Neural progenitor cell (in vitro differentiated cells): Measurements from ENCODE around the gene RRP7A. TPM values are rescaled to one million over a fixed set of nuclear protein-coding genes. Genes with fewer than 3 reads are reported as not detected.
"Not testable (repeated sequence)": the region's sequence is repeated elsewhere in the genome, so short reads cannot be mapped to it uniquely, and the experiment has no call there.

Source experiments
- DNase-seq: peaks from one replicate; pipeline ENCODE4 v3.0.0-alpha.2; 2016; ENCODE audit warnings: low spot score
- H2AFZ ChIP-seq: fragments of 200-600 bp; sonication (generic); replicated peaks from 2 replicates; pipeline ENCODE4 v1.6.1; 2016; ENCODE audit warnings: antibody characterized with exemption
- H3F3A ChIP-seq: fragments of 200-600 bp; sonication (generic); 2 replicates; pipeline ENCODE4 v1.6.1; 2016; ENCODE audit warnings: antibody characterized with exemption, low read depth
- H3K27ac ChIP-seq: fragments of 200-600 bp; sonication (generic); 2 replicates; pipeline ENCODE4 v1.5.1; 2016; ENCODE audit warnings: mild to moderate bottlenecking
- H3K27me3 ChIP-seq: fragments of 200-600 bp; sonication (generic); 2 replicates; pipeline ENCODE4 v1.6.1; 2016; ENCODE audit warnings: mild to moderate bottlenecking, moderate library complexity
- H3K36me3 ChIP-seq: fragments of 200-600 bp; sonication (generic); 2 replicates; pipeline ENCODE4 v1.5.1; 2016
- H3K4me1 ChIP-seq: fragments of 200-600 bp; sonication (generic); 2 replicates; pipeline ENCODE4 v1.6.1; 2016; ENCODE audit warnings: mixed run types
- H3K4me2 ChIP-seq: fragments of 200-600 bp; sonication (generic); 2 replicates; pipeline ENCODE4 v1.6.1; 2016
- H3K4me3 ChIP-seq: fragments of 200-600 bp; sonication (generic); 2 replicates; pipeline ENCODE4 v1.5.1; 2016
- H3K79me2 ChIP-seq: fragments of 200-600 bp; sonication (generic); 2 replicates; pipeline ENCODE4 v1.6.1; 2016; ENCODE audit warnings: low read depth
- H3K9ac ChIP-seq: fragments of 200-600 bp; sonication (generic); 2 replicates; pipeline ENCODE4 v1.6.1; 2016
- H3K9me3 ChIP-seq: fragments of 200-600 bp; sonication (generic); 2 replicates; pipeline ENCODE4 v1.5.1; 2016; ENCODE audit warnings: low read depth
- H4K20me1 ChIP-seq: fragments of 200-600 bp; sonication (generic); 2 replicates; pipeline ENCODE4 v1.6.1; 2016; ENCODE audit warnings: low read depth
- H3K27ac Mint-ChIP-seq: 3 replicates; pipeline ENCODE4 v1.8.0; 2021; ENCODE audit warnings: mixed read lengths
- H3K27me3 Mint-ChIP-seq: 2 replicates; pipeline ENCODE4 v1.8.0; 2022; ENCODE audit warnings: low read depth, mild to moderate bottlenecking, inconsistent platforms, moderate library complexity, mixed read lengths; ENCODE audit not compliant: insufficient read depth
- H3K36me3 Mint-ChIP-seq: 3 replicates; pipeline ENCODE4 v1.8.0; 2021; ENCODE audit warnings: mixed read lengths
- H3K4me1 Mint-ChIP-seq: 3 replicates; pipeline ENCODE4 v1.8.0; 2021; ENCODE audit warnings: mixed read lengths
- H3K4me3 Mint-ChIP-seq: 3 replicates; pipeline ENCODE4 v1.8.0; 2021; ENCODE audit warnings: mild to moderate bottlenecking, moderate library complexity, mixed read lengths
- H3K9me3 Mint-ChIP-seq: 3 replicates; pipeline ENCODE4 v1.8.0; 2020; ENCODE audit warnings: mixed read lengths
- CTCF ChIP-seq: fragments of 200-600 bp; sonication (generic); IDR thresholded peaks from 2 replicates; pipeline ENCODE4 v1.5.1; 2017; ENCODE audit warnings: antibody characterized with exemption, mild to moderate bottlenecking
- EZH2 ChIP-seq: fragments of 200-600 bp; sonication (generic); IDR thresholded peaks from 2 replicates; pipeline ENCODE4 v1.6.1; 2017; ENCODE audit warnings: antibody characterized with exemption, mild to moderate bottlenecking, moderate library complexity
- EZH2phosphoT487 ChIP-seq: fragments of 200-600 bp; sonication (generic); IDR thresholded peaks from 2 replicates; pipeline ENCODE4 v1.6.1; 2017; ENCODE audit warnings: antibody characterized with exemption
- total RNA-seq: library from RNA; depleted of rRNA; stranded (reverse); fragments of >200 nt; gene quantifications from 2 replicates; pipeline ENCODE4 v1.2.3, GENCODE V29; 2015; ENCODE audit warnings: low replicate concordance

Gene RRP7A
- total RNA-seq, 1 donor from 2014 or later, result 15.2 TPM

GRCh38 chr22:42511401-42511891 is 8.2 kb downstream of the RRP7A start:
- no peak overlapping the region for H3K27ac ChIP-seq
- DNase-seq, result no peak
- H3K4me1 ChIP-seq, result no peaks in the 10 kb centered on the region
- Mint-ChIP-seq H3K27ac (no peak overlapping the region), H3K4me3 (no peak overlapping the region), H3K36me3 (peaks cover 4% of the 10 kb centered on the region), H3K9me3 (no peaks in the 10 kb centered on the region), H3K27me3 (peaks cover 9% of the 10 kb centered on the region), H3K4me1 (peaks cover 6% of the 10 kb centered on the region)
- H3K4me3 ChIP-seq, result no peak overlapping the region
- H3K27me3 ChIP-seq, result no peaks in the 10 kb centered on the region
- no peak overlapping the region for H2AFZ ChIP-seq
- H3K4me2 ChIP-seq, result no peak overlapping the region
- no peaks in the 10 kb centered on the region for H3K36me3 ChIP-seq
- no peaks in the 10 kb centered on the region for H3K79me2 ChIP-seq
- peaks cover 5% of the 10 kb centered on the region for H4K20me1 ChIP-seq
- H3K9ac ChIP-seq, result no peak overlapping the region
- TF ChIP-seq CTCF, result no peak
- no peak for TF ChIP-seq EZH2
- TF ChIP-seq EZH2phosphoT487, result no peak
- no peaks in the 10 kb centered on the region for H3K9me3 ChIP-seq
- H3F3A ChIP-seq, result peaks cover 23% of the 10 kb centered on the region

- Mint-ChIP-seq H3K4me3 (no peak overlapping the region), H3K36me3 (peaks cover 4% of the 10 kb centered on the region), H3K27ac (no peak overlapping the region), H3K27me3 (peaks cover 9% of the 10 kb centered on the region), H3K9me3 (no peaks in the 10 kb centered on the region), H3K4me1 (peaks cover 8% of the 10 kb centered on the region)
- Histone ChIP-seq H4K20me1 (peaks cover 5% of the 10 kb centered on the region), H3K4me1 (no peaks in the 10 kb centered on the region), H3K79me2 (no peaks in the 10 kb centered on the region), H3K27ac (peak overlapping the region; percentile 51), H3K9ac (no peak overlapping the region), H2AFZ (no peak overlapping the region), H3K36me3 (no peaks in the 10 kb centered on the region), H3K9me3 (no peaks in the 10 kb centered on the region), H3K4me3 (no peak overlapping the region), H3K4me2 (no peak overlapping the region), H3K27me3 (no peaks in the 10 kb centered on the region), H3F3A (peaks cover 23% of the 10 kb centered on the region)
- TF ChIP-seq EZH2phosphoT487, result no peak
- no peak for TF ChIP-seq EZH2
- TF ChIP-seq CTCF, result no peak
- no peak for DNase-seq
Observed at GRCh38 chr22:42509548-42509947, 10.0 kb downstream of the RRP7A start.

GRCh38 chr22:42508975-42509364 is 10.6 kb downstream of the RRP7A start:
- H3K27me3 Mint-ChIP-seq, H3K27ac ChIP-seq, H3K4me3 Mint-ChIP-seq, H3K4me1 ChIP-seq, H4K20me1 ChIP-seq, H3K4me1 Mint-ChIP-seq, H3K9ac ChIP-seq, H3K27me3 ChIP-seq, H3K4me3 ChIP-seq, H3K36me3 Mint-ChIP-seq, H3K9me3 Mint-ChIP-seq, H3K79me2 ChIP-seq, H3K4me2 ChIP-seq, H3K9me3 ChIP-seq, DNase-seq, H2AFZ ChIP-seq, H3K36me3 ChIP-seq: not testable (repeated sequence)
- peak overlapping the region; percentile 42 for H3K27ac Mint-ChIP-seq
- H3F3A ChIP-seq, result peaks cover 23% of the 10 kb centered on the region

- H3K4me3 Mint-ChIP-seq, H3K27me3 Mint-ChIP-seq, DNase-seq, H3K4me3 ChIP-seq, H3K9ac ChIP-seq, H4K20me1 ChIP-seq, H3K4me2 ChIP-seq, H3K27ac ChIP-seq, H3K4me1 ChIP-seq, H3K9me3 Mint-ChIP-seq, H3K27me3 ChIP-seq, H3K9me3 ChIP-seq, H3K4me1 Mint-ChIP-seq, H3K79me2 ChIP-seq, H3K36me3 Mint-ChIP-seq, H2AFZ ChIP-seq, H3K36me3 ChIP-seq: not testable (repeated sequence)
- H3F3A ChIP-seq, result peaks cover 23% of the 10 kb centered on the region
- peak overlapping the region; percentile 53 for H3K27ac Mint-ChIP-seq
Observed at GRCh38 chr22:42508327-42508974, 11.1 kb downstream of the RRP7A start.
